GM12874 (cell line): ENCODE data around the gene AADACL4.

Experiments
- CTCF ChIP-seq: IDR thresholded peaks from 2 replicates; pipeline ENCODE4 v1.5.1; 2011; ENCODE audit warnings: low read depth, mild to moderate bottlenecking, control low read depth, low read length, moderate library complexity; ENCODE audit not compliant: insufficient read depth

Gene AADACL4

GRCh38 chr1:12643785-12644184 lies at the start of gene AADACL4:
TSS of gene AADACL4 (plus strand) at chr1:12644085. CDS start at chr1:12644547, 462 bp downstream.
- TF ChIP-seq CTCF: no peak

- no peak for TF ChIP-seq CTCF
Measured at GRCh38 chr1:12594490-12594889, 49.4 kb upstream of the AADACL4 start.

GRCh38 chr1:12594966-12595756 lies 48.7 kb upstream of the AADACL4 start:
- no peak for TF ChIP-seq CTCF

GRCh38 chr1:12595757-12596006 lies 48.2 kb upstream of the AADACL4 start:
- no peak for TF ChIP-seq CTCF

- no peak for TF ChIP-seq CTCF
Measured at GRCh38 chr1:12596007-12596821, 47.7 kb upstream of the AADACL4 start.

- TF ChIP-seq CTCF: no peak
Measured at GRCh38 chr1:12597792-12598191, 46.1 kb upstream of the AADACL4 start.

GRCh38 chr1:12598974-12599373 lies 44.9 kb upstream of the AADACL4 start:
- no peak for TF ChIP-seq CTCF
